GM19395 (cell line): ENCODE measurements around the gene MOB3A.
A peak's percentile ranks its signal among the peaks of the same experiment; 100 is the strongest.

Experiments
- ATAC-seq: cut with Tn5 transposase; IDR thresholded peaks from one replicate; pipeline ENCODE4 v1.9.1; 2021; ENCODE audit warnings: mild to moderate bottlenecking, moderate library complexity; ENCODE audit not compliant: unreplicated experiment

MOB3A gene

GRCh38 chr19:2060884-2061494 is 35.1 kb downstream of the MOB3A start:
- peak; percentile 25 for ATAC-seq

GRCh38 chr19:2059422-2060201 is 36.5 kb downstream of the MOB3A start:
- ATAC-seq = no peak

GRCh38 chr19:2058570-2059421 is 37.3 kb downstream of the MOB3A start:
- no peak for ATAC-seq

GRCh38 chr19:2057484-2058469 is 38.3 kb downstream of the MOB3A start:
- no peak for ATAC-seq

GRCh38 chr19:2056837-2057192 is 39.3 kb downstream of the MOB3A start:
- no peak for ATAC-seq

GRCh38 chr19:2055931-2056836 is 39.9 kb downstream of the MOB3A start:
- ATAC-seq = no peak

- no peak for ATAC-seq
These were observed 41.4 kb downstream of the MOB3A start for GRCh38 chr19:2054763-2055162.

GRCh38 chr19:2053601-2054389 is 42.3 kb downstream of the MOB3A start:
- no peak for ATAC-seq

- no peak for ATAC-seq
These were observed 44.1 kb downstream of the MOB3A start for GRCh38 chr19:2051773-2052704.

GRCh38 chr19:2050991-2051772 is 44.9 kb downstream of the MOB3A start, which contains the start of gene MKNK2:
MKNK2 (minus strand) TSS chr19:2051244; CDS start chr19:2050851, 393 bp downstream.
- peak; percentile 47 for ATAC-seq

- ATAC-seq = peak; percentile 1
These were observed 45.7 kb downstream of the MOB3A start for GRCh38 chr19:2050349-2050990.

GRCh38 chr19:2049741-2050348 is 46.3 kb downstream of the MOB3A start:
- ATAC-seq = no peak

- no peak for ATAC-seq
These were observed 47.0 kb downstream of the MOB3A start for GRCh38 chr19:2048959-2049740.

- no peak for ATAC-seq
These were observed 47.8 kb downstream of the MOB3A start for GRCh38 chr19:2048104-2048958.
